HS-27A (cell line): ENCODE results near the gene STEAP1B.

Experiments
- DNase-seq: peaks from one replicate; pipeline ENCODE4 v3.0.0-alpha.2; 2012; ENCODE audit warnings: low read depth, missing footprints

STEAP1B gene

GRCh38 chr7:22400150-22400814 is 99.7 kb downstream of the STEAP1B start:
- DNase-seq: no peak

DNA sequence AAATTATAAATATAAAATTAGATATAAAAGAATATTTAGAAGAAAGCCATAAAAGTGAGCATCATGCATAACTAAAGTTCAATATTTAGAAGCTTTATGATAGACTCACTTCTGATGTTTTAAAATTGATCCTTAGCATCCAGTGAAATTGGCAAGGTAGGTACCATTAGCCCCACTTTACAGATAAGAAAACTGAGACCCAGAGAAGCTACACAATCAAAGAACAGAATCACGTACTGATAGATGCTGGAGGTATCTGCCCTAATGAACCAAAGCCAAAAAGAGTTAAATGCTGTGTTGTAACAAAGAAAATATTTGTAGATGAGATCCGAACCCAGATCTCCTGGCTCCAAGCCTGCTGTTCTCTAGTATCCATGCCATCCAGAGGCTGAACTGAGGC is 100.4 kb downstream of the STEAP1B start:
- DNase-seq: no peak

- DNase-seq: no peak
These were observed 100.9 kb downstream of the STEAP1B start for GRCh38 chr7:22399091-22399490.

GRCh38 chr7:22397981-22398380 is 102.0 kb downstream of the STEAP1B start:
- peak; percentile 11 for DNase-seq

DNA sequence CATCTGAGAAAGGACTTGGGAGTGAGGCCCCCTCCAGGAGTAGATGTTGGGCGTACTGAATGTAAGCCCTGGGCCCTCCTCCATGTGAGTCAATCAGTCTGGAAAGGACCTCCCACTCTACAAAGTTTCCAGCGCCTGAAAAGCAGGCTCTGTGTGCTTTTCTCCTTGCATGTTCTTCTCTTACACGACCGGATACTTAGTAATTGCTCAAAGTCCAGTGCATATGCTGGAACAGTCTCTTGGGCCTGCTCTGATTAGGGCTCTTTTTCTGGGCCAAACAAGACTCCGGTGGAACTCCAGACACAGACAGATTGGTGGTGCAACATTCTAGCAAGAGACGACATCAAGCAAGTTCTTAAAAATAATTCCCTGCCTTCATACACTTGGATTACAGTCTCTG is 104.8 kb downstream of the STEAP1B start:
- no peak for DNase-seq

DNA sequence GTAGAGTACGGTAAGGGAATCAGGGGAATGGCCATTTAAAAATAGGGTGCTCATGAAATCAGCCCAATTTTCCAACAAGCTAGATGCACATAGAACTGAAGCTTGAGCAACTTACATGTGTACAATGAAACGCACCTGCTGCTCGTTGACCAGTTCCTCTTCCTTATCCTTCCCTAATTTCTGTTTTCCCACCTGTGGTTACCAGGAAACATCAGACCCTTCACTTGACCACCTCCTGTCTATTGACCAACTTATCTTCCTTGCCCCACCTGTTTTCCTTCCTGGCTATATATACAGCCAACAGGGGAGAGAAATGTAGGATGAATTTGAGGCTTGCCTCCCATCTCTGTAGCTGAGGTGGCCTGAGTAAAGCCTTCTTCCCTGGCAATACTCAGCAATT is 105.2 kb downstream of the STEAP1B start:
- DNase-seq: no peak

DNA sequence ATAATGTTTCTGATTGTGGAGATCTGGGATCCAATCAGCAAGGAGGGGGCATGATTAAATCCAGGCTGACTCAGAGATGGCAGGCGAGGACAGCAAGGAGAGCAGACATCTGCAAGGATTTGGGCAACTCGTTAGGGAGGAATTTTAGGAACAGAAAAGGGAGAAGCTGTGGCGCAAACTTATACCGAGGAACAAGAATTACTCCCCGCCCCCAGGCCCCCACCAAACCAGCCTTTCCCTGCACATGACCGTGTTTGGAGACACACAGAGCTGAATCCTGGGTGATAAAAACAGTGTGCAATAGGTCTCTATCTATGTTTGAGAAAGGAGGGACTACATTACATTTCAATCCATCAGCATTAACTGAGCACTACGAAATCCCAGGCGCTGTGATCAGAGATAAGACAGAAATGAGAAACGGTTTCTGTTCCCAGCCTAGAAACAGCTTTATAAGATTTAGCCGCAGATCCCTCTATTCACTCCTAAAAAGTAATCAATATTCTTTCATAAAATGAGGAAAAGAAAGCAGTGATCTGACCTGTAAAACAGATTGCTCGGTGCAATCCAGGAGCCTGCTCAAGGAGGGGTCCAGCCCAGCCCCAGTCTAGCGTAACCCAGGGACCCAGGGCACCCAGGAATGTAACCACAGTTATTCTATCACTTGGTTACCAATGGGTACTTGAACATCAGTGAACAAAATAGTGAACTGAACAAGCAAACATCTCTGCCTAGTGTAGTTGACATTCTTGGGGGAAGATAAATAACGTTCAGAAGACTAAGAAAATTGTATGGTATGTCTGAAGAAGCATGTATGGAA is 105.9 kb downstream of the STEAP1B start:
- no peak for DNase-seq

GRCh38 chr7:22390516-22390915 is 109.5 kb downstream of the STEAP1B start:
- DNase-seq: no peak

- no peak for DNase-seq
These were observed 110.1 kb downstream of the STEAP1B start for GRCh38 chr7:22389892-22390291.

DNA sequence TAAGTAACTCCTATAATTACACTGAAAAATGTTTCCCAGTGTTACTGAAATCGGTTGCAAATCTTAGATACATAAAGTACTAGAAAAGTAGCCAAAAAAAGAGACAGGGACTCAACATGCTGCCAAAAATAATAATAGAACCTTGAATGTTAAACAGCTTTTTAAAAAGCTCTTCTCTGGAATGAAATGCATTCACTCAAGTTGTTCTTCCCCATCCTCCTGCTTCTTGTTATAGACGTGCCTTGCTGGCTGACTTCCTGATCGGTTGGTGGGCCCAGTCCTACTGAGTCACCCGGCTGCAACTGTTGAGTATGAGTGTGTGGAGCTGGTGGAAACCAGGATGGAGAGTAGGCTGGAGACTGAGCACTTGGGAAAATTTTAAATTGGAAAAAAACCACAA is 112.4 kb downstream of the STEAP1B start:
- DNase-seq: no peak

- DNase-seq: no peak
These were observed 113.1 kb downstream of the STEAP1B start for GRCh38 chr7:22386865-22387264.

DNA sequence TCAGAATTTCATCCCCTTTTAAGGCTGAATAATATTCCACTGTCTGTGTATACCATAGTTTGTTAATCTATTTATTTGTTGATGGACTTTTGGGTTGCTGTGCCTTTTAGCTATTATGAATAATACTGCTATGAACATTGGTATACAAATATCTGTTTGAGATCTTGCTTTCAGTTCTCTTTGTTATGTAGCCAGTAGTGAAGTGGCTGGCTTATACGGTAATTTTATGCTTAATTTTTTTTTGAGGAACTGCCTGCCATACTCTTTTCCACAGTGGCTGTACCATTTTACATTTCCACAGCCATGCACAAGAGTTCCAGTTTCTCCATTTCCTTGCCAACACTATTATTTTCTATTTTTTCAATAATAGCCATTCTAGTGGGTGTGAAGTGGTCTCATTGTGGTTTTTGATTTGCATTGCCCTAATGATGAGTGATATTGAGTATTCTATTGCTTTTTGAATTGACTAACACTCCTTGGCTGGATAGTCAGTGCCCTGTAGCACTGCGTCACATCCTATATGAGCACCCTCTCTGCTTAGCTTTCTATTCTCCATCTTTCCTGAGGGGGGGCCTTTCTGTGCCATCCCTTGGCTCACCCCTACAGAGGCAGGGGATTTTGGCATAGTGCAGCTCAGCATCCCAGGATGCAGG is 113.7 kb downstream of the STEAP1B start:
- DNase-seq: no peak

GRCh38 chr7:22385326-22385725 is 114.7 kb downstream of the STEAP1B start:
- DNase-seq: no peak

DNA sequence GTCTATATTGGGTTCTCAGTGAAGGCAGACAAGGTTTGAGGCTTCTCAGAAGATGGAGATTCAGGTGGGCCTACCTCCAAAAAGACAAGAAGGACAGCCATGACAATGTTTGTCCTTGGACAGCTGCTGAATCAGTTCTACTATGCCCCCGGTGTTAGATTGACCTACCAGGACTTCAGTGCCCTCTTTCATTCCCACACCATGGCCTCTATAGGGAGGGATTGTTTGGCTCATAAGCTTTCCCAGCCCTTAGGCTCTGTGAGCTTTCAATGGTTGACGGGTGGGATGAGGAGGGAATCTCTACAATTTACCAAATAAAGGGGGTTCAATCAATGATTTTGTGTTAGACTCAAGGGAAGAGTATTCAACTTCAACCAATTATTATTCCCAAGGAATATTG is 119.7 kb downstream of the STEAP1B start:
- DNase-seq: no peak

DNA sequence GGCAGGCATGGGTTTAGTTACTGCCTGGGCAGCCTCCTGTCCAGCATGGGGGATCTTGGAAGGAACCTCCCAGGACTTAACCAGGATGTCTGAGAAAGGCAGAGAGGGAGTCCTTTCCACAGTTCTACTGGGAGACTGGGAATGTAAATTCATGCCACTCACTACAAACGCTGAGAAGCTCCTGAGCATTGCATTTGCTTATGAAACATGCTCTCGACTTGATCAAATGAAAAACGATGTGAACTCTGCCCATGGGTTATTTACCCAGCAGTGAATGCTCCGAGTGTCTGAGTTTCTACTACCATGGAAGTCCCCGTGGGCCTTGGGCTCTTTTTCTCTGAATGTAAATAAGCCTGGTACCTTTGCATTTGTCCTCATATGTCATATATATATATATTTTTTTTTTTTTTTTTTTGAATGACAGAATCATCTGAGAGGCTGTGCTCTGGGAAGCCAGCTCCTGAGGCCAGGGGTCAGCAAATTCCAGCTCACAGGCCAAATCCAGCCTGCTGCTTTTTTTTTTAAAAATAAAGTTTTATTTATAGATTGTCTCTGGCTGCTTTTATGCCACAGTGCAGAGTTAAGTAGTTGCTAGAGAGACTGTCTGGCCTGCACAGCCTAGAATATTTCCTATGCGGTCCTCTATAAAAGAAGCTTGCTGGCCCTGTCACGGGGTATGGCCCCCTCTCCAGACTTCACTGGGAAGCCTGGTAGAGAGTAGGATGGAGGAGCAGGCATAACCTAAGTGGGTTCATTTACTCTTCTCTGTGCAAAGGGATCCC is 121.6 kb downstream of the STEAP1B start:
- no peak for DNase-seq

- no peak for DNase-seq
These were observed 122.3 kb downstream of the STEAP1B start for GRCh38 chr7:22377703-22378102.

- DNase-seq: no peak
These were observed 124.5 kb downstream of the STEAP1B start for GRCh38 chr7:22375359-22376048.

DNA sequence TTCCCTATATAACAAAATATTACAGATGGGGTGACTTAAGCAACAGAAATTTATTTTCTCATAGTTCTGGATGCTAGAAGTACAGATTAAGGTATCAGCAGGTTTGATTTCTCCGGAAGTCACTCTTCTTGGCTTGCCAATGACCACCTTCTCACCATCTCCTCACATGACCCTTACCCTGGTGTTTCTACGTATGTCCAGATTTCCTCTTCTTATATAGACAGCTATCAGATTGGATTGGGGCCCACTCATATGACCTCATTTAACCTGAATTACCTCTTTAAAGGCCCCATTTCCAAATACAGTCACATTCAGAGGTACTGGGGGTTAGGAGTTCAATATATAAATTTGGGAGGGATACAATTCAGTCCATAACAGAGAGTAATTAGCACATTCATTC is 126.1 kb downstream of the STEAP1B start:
- no peak for DNase-seq

GRCh38 chr7:22373388-22373787 is 126.6 kb downstream of the STEAP1B start:
- no peak for DNase-seq

DNA sequence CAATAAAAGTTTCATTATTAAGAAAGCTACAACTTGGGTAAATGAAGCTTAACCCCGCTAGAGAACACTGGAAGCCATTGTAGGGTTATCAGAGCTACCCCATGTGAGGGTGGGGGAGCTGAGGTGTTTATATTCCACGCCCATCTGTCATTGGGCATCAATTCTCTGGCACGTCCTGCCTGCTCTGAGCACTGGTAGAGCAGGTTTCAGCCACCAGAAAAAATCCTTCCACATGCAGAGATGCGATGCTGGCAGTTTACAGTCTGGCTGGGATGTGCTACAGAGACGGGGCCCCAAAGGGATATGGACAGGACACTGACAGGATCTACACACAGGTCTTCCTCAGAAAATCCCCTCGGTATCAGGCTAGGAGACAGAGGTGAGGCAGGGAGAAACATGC is 127.1 kb downstream of the STEAP1B start:
- no peak for DNase-seq

DNA sequence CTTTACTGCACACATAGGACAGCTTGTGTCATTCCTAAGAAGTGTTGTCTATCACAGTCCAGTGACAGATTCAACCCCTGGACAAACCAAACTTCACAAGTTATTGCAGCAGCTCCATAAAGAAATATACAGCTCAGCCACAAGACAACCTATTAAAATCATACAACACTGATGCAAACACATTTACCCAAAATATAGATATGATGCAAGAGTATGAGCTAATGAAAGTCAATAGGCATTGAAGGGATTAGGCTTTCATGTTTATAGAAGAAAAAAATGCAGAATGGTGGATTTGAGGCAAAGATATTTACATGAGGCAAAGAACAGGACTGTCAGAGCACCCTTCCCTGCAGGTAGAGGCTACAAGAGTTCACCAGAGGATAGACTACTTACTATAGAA is 128.1 kb downstream of the STEAP1B start:
- no peak for DNase-seq
